T-helper 2 cell treated with Interferon-gamma antibody and Interleukin-4, amounts not matched to agents 5 μg/mL and 100 μg/mL, for 36 hours (primary cell): ENCODE results near the gene TSHZ1.

Experiments used
- DNase-seq: peaks from one replicate; pipeline ENCODE4 v3.0.0; 2021; ENCODE audit warnings: low spot score
- H3K27ac Mint-ChIP-seq: one replicate; pipeline ENCODE4 v1.8.0; 2021; ENCODE audit warnings: mild to moderate bottlenecking, mixed read lengths
- H3K27me3 Mint-ChIP-seq: one replicate; pipeline ENCODE4 v1.8.0; 2021; ENCODE audit warnings: low read depth, mixed read lengths
- H3K36me3 Mint-ChIP-seq: one replicate; pipeline ENCODE4 v1.8.0; 2021; ENCODE audit warnings: low read depth, mixed read lengths
- H3K4me1 Mint-ChIP-seq: one replicate; pipeline ENCODE4 v1.8.0; 2021; ENCODE audit warnings: low read depth, mixed read lengths
- H3K4me3 Mint-ChIP-seq: one replicate; pipeline ENCODE4 v1.8.0; 2022; ENCODE audit warnings: mild to moderate bottlenecking, moderate library complexity, mixed read lengths
- H3K9me3 Mint-ChIP-seq: one replicate; pipeline ENCODE4 v1.8.0; 2021; ENCODE audit warnings: mixed read lengths

Gene TSHZ1

DNA sequence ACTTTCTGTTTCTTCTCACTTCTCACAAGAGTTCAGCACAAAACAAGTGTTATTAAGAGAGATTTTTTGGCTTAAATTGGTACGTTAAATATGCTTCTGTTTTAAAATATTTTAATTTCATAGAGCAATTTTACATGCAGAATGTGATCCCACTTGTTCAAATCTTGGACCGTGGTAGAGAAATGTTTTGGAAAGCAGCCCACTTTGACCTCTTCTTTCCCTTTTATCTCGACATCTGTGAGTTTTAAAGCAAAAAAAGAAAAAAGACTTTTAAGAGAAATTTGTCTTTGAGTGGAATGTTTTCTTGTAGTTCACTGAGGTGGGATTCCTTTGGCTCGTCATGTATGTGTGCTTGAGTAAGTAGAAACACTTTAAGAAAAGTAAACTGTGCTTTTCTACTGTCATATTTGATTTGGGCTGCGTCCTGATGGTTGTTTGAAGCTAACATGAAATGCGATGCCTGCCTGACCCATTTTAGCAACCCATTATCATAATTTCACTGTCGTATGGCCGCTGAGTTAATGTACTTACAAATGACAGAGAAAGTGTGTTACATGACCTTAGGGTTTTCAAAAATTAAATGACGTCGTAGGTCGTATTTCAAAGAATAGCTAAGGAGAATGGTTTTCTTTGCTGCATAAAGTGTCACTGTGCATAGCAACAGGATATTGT is 54.5 kb downstream of the TSHZ1 start:
- no peak overlapping the region for H3K27ac Mint-ChIP-seq
- no peaks in the 10 kb centered on the region for H3K36me3 Mint-ChIP-seq
- DNase-seq, result no peak
- H3K4me3 Mint-ChIP-seq, result no peak overlapping the region
- H3K27me3 Mint-ChIP-seq, result no peaks in the 10 kb centered on the region
- H3K4me1 Mint-ChIP-seq, result peaks cover 19% of the 10 kb centered on the region
- H3K9me3 Mint-ChIP-seq, result no peaks in the 10 kb centered on the region

DNA sequence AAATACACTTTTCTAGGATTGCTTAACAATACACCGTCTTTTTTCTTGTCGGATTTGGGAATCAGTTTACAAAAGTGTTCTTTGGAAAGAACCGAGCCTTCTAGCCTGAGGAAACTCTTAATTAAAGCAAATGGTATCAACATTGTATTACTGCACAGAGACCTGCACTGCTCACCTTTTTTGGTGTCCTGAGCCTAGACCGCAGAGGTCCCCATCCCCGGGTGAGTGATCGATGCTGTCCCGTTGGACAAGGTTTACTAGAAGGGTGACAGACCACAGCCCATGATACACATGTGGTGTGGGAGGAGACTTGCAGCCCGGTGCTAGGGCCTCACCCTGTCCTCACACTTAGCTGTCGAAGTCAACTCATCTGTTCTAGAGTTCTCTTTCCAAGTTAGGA is 55.3 kb downstream of the TSHZ1 start:
- Mint-ChIP-seq H3K9me3 (no peaks in the 10 kb centered on the region), H3K36me3 (no peaks in the 10 kb centered on the region), H3K27me3 (no peaks in the 10 kb centered on the region), H3K4me1 (peaks cover 18% of the 10 kb centered on the region), H3K27ac (no peak overlapping the region), H3K4me3 (no peak overlapping the region)
- no peak for DNase-seq

DNA sequence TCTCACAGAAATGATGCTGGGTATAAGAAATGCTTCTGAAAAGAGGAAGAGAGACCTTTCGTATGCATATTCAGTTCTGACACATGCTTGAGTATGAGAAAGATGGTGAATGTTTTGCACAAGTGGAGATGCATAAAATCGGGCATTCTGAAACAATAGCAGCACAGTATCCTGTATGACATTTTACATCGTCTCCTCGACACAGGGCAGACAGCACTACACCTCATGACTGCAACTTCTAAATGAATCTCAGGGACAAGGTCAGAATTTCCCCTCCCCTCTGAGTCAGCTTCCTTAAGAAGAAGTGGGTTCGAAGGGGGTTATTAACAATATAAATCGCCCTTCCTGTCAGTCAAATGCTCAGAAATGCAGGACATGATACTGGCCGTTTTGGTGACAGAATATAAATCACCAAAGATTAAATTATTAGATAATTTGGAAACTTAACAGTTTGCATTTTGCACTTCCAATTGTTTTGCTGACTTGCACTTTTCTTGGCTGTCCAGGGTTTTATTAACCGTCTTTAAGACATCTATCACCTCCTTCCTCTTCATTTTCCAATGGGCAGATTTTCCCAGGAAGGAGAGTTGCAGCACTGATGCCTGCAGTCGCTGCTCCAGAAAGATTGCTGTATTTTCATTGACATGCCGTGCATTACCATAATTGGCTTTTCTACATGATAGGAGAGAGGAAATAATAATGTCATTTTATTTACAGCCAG is 57.2 kb downstream of the TSHZ1 start:
- Mint-ChIP-seq H3K36me3 (no peaks in the 10 kb centered on the region), H3K4me1 (peaks cover 5% of the 10 kb centered on the region), H3K9me3 (no peaks in the 10 kb centered on the region), H3K27me3 (no peaks in the 10 kb centered on the region), H3K4me3 (no peak overlapping the region), H3K27ac (no peak overlapping the region)
- no peak for DNase-seq

DNA sequence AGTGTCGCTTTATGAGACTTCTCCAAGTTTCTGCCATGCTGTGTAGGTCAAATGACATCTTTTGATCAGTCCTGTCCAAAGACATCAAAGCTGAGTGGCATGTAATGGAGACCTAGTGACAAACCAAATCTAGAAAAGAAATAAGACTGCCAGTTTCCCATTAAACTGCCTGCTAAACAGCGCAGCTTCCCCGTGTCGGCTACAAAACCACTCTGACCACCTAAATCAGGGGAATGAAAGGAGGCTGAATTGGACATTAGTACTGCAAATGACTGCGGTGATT is 57.7 kb downstream of the TSHZ1 start:
- Mint-ChIP-seq H3K27me3 (no peaks in the 10 kb centered on the region), H3K4me1 (peaks cover 5% of the 10 kb centered on the region), H3K9me3 (no peaks in the 10 kb centered on the region), H3K27ac (no peak overlapping the region), H3K36me3 (no peaks in the 10 kb centered on the region), H3K4me3 (no peak overlapping the region)
- DNase-seq, result no peak

DNA sequence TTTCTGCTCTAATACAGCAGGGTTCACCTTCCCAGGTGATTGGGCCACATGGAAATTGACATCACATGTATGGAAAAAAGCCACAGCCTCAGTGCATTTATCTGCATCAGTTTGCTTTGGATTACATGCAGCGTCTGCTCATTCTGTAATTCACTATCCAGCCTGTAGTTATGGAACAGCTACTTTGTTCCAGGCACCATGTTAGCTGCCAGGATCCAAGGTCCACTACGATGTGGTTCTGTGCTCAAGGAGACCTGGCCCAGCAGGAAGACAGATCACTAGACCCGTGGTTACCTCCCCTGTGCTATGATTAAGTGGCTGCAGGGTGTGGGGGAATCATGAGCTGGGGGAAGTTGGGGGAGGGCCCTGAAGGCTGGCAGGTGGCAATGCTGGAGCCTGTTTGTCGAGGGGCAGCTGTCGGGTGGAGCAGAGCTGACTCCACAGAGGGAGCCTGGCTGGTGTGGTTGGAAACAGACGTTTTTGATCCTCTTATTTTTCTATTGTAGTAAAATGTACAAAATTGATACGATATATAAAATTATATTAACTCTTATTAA is 58.6 kb downstream of the TSHZ1 start:
- no peak for DNase-seq
- peaks cover 2% of the 10 kb centered on the region for H3K4me1 Mint-ChIP-seq
- no peak overlapping the region for H3K4me3 Mint-ChIP-seq
- H3K9me3 Mint-ChIP-seq, result no peaks in the 10 kb centered on the region
- no peak overlapping the region for H3K27ac Mint-ChIP-seq
- H3K27me3 Mint-ChIP-seq, result no peaks in the 10 kb centered on the region
- no peaks in the 10 kb centered on the region for H3K36me3 Mint-ChIP-seq

DNA sequence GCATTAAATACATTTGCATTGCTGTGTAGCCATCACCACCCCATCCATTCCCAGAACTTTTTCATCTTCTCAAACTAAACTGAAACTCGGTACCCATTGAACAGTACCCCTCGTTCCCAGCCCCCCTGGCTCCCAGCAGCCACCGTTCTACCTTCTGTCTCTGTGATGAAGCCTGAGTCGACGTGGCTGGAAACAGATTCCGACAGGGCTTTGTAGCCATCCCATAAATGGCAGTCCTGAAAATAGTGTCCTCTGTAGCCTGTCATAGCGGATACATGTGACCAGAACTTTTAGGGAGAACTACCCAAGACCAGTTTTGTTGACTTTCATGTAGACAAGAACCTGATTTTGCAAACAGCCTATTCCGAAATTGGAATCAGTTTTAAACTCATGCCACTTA is 59.1 kb downstream of the TSHZ1 start:
- Mint-ChIP-seq H3K4me1 (peaks cover 2% of the 10 kb centered on the region), H3K27me3 (no peaks in the 10 kb centered on the region), H3K27ac (no peak overlapping the region), H3K9me3 (no peaks in the 10 kb centered on the region), H3K36me3 (no peaks in the 10 kb centered on the region), H3K4me3 (no peak overlapping the region)
- DNase-seq, result no peak

DNA sequence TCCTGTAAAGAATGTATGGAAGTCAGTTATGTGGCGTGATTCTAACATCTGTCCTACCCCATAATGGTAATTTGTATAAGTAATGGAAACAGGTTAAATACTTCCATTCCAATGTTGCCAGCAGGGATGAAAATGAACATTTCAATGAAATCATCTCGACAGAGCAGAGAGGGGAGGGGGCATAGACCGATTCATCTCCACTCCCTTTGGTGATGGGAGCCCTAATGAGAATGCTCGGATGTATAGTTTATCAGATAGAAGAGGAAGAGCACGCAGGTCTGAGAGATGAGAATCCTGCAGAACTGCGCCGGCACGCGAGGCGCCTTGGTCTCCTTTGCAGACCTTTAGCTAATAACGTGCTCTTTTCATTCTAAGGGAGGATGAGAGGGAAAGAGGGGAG is 61.4 kb downstream of the TSHZ1 start:
- no peaks in the 10 kb centered on the region for H3K27me3 Mint-ChIP-seq
- no peaks in the 10 kb centered on the region for H3K36me3 Mint-ChIP-seq
- H3K27ac Mint-ChIP-seq, result no peak overlapping the region
- no peak for DNase-seq
- peaks cover 5% of the 10 kb centered on the region for H3K4me1 Mint-ChIP-seq
- H3K4me3 Mint-ChIP-seq, result no peak overlapping the region
- no peaks in the 10 kb centered on the region for H3K9me3 Mint-ChIP-seq

DNA sequence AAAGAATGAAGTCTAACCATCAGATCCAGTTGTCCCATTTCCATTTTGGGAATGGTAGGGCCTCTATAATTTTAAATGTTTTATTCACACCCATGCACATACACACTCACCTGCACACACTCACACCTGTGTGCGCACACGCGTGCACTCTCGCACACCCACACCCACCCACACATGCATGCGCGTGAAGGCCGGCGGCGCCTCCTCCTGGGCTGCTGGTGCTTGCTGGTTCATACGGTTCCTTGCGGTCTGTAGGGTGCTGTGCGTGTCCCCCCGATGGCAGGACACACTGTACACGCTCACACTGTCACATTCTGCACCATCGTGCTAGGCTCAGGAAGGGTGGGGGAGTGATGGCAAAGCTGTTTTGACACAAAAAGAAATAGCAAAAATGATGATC is 63.2 kb downstream of the TSHZ1 start:
- DNase-seq, result no peak
- no peak overlapping the region for H3K27ac Mint-ChIP-seq
- H3K4me3 Mint-ChIP-seq, result no peak overlapping the region
- no peaks in the 10 kb centered on the region for H3K36me3 Mint-ChIP-seq
- H3K9me3 Mint-ChIP-seq, result no peaks in the 10 kb centered on the region
- H3K4me1 Mint-ChIP-seq, result peaks cover 7% of the 10 kb centered on the region
- no peaks in the 10 kb centered on the region for H3K27me3 Mint-ChIP-seq

DNA sequence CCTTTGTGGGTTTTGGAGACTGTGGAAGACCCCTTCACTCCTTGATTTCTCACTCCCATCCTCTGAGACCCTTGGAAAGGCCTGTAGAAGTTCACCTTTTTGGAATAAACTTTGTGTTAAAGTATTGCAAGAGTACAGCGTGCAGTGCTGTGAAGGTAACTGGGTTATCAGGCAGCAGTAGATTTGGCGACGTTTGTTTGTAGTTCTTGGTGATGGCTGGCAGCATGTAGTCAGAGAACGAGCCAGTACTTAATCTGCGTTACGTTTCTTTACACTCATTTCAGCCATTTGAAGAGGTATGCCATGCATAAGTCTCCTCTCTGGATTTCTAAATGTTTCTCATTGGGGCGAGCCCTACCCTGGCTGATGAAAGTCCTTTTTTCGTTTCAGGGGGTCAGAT is 64.6 kb downstream of the TSHZ1 start:
- no peak for DNase-seq
- Mint-ChIP-seq H3K27me3 (no peaks in the 10 kb centered on the region), H3K9me3 (no peaks in the 10 kb centered on the region), H3K36me3 (no peaks in the 10 kb centered on the region), H3K4me1 (peaks cover 5% of the 10 kb centered on the region), H3K27ac (no peak overlapping the region), H3K4me3 (no peak overlapping the region)

DNA sequence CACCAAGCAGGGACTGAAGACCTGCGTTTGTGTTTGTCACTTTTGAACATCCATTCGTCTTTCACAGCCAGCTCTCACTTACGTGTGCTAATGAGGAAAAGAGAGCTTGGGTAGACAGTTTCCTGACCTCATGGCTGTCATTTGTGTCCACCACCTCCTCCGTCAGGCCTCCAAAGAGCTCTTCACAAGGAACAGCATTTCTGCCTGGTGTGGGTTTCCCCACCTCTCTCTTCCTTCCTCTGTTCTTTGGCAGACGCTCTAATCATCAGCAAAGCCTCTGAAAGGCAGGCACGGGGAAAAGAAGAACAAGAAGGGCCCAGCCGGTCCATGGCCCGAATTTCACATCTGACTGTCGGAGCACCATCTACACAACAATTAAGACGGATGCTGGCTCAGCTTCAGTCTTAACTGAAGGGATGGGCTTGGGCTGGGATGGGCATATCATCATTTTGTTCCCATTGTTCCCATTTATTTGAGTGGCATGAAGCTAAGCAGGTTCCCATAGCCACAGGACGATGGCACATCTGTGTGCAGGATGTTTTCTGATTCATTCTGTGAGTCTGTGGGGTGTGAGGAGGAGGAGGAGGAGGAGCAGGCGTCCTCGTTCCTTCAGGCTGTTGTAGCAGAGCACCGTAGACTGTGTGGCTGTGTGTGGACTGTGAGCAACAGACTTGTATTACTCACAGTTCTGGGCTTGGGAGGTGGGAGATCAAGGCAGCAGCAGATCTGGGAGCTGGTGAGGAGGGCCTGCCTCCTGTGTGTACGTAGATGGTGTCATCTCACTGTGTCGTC is 66.4 kb downstream of the TSHZ1 start:
- H3K36me3 Mint-ChIP-seq, result no peaks in the 10 kb centered on the region
- H3K4me1 Mint-ChIP-seq, result peaks cover 5% of the 10 kb centered on the region
- no peak overlapping the region for H3K27ac Mint-ChIP-seq
- H3K27me3 Mint-ChIP-seq, result no peaks in the 10 kb centered on the region
- DNase-seq, result no peak
- H3K4me3 Mint-ChIP-seq, result no peak overlapping the region
- no peaks in the 10 kb centered on the region for H3K9me3 Mint-ChIP-seq

DNA sequence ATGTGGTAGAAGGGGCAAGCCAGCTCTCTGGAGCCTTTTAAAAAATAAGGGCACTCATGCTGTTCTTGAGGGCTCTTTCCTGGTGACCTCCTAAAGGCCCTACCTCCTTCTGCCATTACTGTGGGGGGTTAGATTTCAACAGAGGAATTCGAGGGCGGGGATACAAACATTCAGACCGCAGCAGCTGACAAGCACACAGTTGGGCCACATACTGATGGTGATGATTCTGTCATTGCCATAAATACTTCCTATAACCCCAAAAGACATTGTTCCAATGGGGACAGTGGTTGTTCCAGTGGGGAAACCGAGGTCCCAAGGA is 67.0 kb downstream of the TSHZ1 start:
- Mint-ChIP-seq H3K27ac (no peak overlapping the region), H3K4me1 (peaks cover 5% of the 10 kb centered on the region), H3K4me3 (no peak overlapping the region), H3K27me3 (no peaks in the 10 kb centered on the region), H3K9me3 (no peaks in the 10 kb centered on the region), H3K36me3 (no peaks in the 10 kb centered on the region)
- no peak for DNase-seq

DNA sequence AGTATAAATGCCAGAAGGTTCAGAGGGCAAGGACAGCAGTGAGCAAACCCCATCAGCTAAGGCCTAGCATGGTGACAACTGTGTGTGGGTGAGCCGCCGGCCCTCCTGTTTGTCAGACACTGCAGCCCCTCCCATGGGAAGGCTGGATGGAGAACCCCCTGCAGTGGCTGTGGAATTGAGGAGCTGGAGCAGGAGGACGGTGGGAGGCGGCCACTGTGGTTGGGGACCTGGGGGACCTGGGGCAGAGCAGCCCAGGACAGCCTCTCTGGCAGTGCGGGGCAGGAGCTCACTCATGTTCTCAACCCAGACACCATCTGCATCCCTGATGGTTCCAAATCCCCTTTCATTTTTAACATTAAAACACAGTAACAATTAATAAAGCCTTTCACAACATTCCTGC is 68.8 kb downstream of the TSHZ1 start:
- H3K27me3 Mint-ChIP-seq, result no peaks in the 10 kb centered on the region
- no peak overlapping the region for H3K27ac Mint-ChIP-seq
- H3K4me1 Mint-ChIP-seq, result peaks cover 5% of the 10 kb centered on the region

DNA sequence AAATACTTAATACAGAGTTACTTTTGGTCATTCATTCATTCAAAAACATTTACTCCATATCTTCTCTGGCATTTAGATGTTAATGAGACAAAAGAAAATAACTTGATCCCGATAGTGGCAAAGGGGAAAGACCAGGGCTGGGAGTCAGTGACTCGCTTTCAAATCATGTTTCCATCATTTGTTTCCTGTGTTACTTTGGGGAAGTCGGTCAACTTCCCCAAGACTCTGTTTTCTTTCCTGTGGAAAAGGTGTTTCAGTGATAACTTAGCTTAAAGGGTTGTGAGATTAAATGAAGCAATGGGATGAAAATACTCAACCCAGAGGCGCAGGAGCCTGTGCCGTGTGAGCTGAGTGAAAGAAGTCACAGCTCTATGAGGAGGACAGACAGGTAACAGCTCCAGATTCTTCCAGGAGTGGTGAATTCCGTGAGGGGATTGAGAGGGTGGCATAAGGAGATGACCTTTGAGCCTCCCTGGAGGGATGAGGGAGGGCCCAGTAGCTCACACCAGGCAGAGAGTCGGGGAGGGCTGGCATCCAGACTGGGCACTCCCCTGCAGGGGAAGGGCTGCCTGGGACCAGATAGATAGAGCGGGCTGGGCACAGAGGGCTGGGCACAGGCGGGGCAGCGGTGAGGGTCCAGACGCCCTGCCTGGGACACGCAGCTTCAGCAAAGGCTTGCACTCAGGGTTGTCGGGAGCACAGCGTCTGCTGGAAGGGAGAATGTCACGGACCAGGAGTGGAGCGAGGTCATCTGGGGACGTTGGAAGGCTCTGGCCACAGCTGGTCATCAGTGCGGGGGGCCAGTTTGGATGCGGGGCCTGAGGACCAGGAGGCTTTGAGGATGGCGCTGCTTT is 70.1 kb downstream of the TSHZ1 start:
- Mint-ChIP-seq H3K27me3 (no peaks in the 10 kb centered on the region), H3K4me3 (no peak overlapping the region), H3K4me1 (peaks cover 5% of the 10 kb centered on the region), H3K27ac (peak overlapping the region; percentile 45), H3K36me3 (peaks cover 4% of the 10 kb centered on the region), H3K9me3 (no peaks in the 10 kb centered on the region)
- no peak for DNase-seq

More for the DNA sequence above, 68.8 kb downstream of the TSHZ1 start:
- Mint-ChIP-seq H3K9me3 (no peaks in the 10 kb centered on the region), H3K36me3 (no peaks in the 10 kb centered on the region), H3K4me3 (no peak overlapping the region)
- DNase-seq, result no peak

DNA sequence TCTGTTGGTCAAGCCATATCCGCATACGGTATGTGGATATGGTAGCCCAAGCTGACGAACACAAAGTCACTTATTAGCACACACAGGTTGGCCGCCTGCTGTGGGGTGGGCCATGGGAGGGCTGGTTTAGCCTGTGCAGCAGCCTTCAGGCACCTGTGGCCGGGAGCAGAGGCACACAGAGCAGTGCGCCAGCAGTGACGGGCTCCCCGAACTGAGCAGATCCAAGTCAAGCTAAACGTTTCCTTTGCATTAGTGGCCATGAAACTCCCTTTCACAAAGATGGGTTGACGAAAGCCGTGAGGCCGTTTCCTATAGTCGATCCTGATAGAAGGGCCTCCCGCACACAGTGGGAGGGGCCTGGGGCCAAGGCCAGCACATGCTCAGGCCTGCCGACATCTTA is 72.1 kb downstream of the TSHZ1 start:
- H3K4me3 Mint-ChIP-seq, result no peak overlapping the region
- H3K36me3 Mint-ChIP-seq, result peaks cover 4% of the 10 kb centered on the region
- no peaks in the 10 kb centered on the region for H3K4me1 Mint-ChIP-seq
- no peak overlapping the region for H3K27ac Mint-ChIP-seq
- H3K9me3 Mint-ChIP-seq, result no peaks in the 10 kb centered on the region
- no peaks in the 10 kb centered on the region for H3K27me3 Mint-ChIP-seq
- DNase-seq, result no peak
